GM12878 (cell line): ENCODE measurements around the gene FRS3. TPM values are rescaled to one million over a fixed set of nuclear protein-coding genes. Genes with fewer than 3 reads are reported as not detected.

Experiments used
- BCL11A ChIP-seq: IDR thresholded peaks from 2 replicates; pipeline ENCODE4 v1.6.1; 2011; ENCODE audit warnings: low read depth, low read length
- DPF2 ChIP-seq: fragments of 450-650 bp; IDR thresholded peaks from 2 replicates; pipeline ENCODE4 v1.6.1; 2017; ENCODE audit warnings: mild to moderate bottlenecking
- EP300 ChIP-seq, 2 experiments: fragments of 150-350 bp in 1 of 2; IDR thresholded peaks; 2 replicates each; pipeline ENCODE4 v1.6.1; 2011 to 2012; ENCODE audit warnings: low read depth in 2 of 2, low read length in 2 of 2, borderline replicate concordance in 1 of 2, improper control_type of control experiment in 1 of 2, inconsistent platforms in 1 of 2; ENCODE audit not compliant: control insufficient read depth in 1 of 2
- FOXK2 ChIP-seq: fragments of 450-650 bp; IDR thresholded peaks from 2 replicates; pipeline ENCODE4 v1.6.1; 2017; ENCODE audit warnings: mild to moderate bottlenecking, moderate library complexity
- LARP7 ChIP-seq: fragments of 450-650 bp; IDR thresholded peaks from 2 replicates; pipeline ENCODE4 v1.6.1; 2017; ENCODE audit warnings: mild to moderate bottlenecking
- NFYA ChIP-seq: IDR thresholded peaks from 2 replicates; pipeline ENCODE4 v1.6.1; 2011; ENCODE audit warnings: low read depth, mild to moderate bottlenecking, low read length, improper control_type of control experiment, borderline replicate concordance
- NFYB ChIP-seq: IDR thresholded peaks from 2 replicates; pipeline ENCODE4 v1.6.1; 2011; ENCODE audit warnings: low read depth, mild to moderate bottlenecking, low read length, improper control_type of control experiment, moderate library complexity; ENCODE audit not compliant: insufficient read depth
- NR2F1 ChIP-seq: fragments of 450-650 bp; conservative IDR thresholded peaks from 2 replicates; pipeline ENCODE4 v1.6.1; 2017; ENCODE audit warnings: mild to moderate bottlenecking
- PAX8 ChIP-seq: fragments of 450-650 bp; IDR thresholded peaks from 2 replicates; pipeline ENCODE4 v1.6.1; 2017; ENCODE audit warnings: mild to moderate bottlenecking, moderate library complexity
- PML ChIP-seq: IDR thresholded peaks from 2 replicates; pipeline ENCODE4 v1.6.1; 2012; ENCODE audit warnings: low read length, inconsistent platforms
- POLR2AphosphoS5 ChIP-seq: IDR thresholded peaks from 2 replicates; pipeline ENCODE4 v1.6.1; 2011; ENCODE audit warnings: mild to moderate bottlenecking, low read length, inconsistent platforms
- SKIL ChIP-seq: fragments of 450-650 bp; IDR thresholded peaks from 2 replicates; pipeline ENCODE4 v1.6.1; 2017; ENCODE audit warnings: mild to moderate bottlenecking, low read depth, inconsistent platforms; ENCODE audit not compliant: poor library complexity, severe bottlenecking
- TCF7 ChIP-seq: IDR thresholded peaks from 2 replicates; pipeline ENCODE4 v1.6.1; 2014; ENCODE audit warnings: antibody characterized with exemption, borderline replicate concordance
- ZBTB4 ChIP-seq: fragments of 450-650 bp; formaldehyde crosslinking; IDR thresholded peaks from 2 replicates; pipeline ENCODE4 v1.4.0; 2022; ENCODE audit warnings: mild to moderate bottlenecking, moderate library complexity
- polyA plus RNA-seq, 11 experiments: library from polyadenylated mRNA; depleted of rRNA in 4 of 11; unstranded in 6 of 11; stranded (reverse) in 5 of 11; fragments of >200 nt; fragmentation: Nextera tagmentation in 4 of 11; fragmentation: Illumina TruSeq in 1 of 11; extraction: Ambion mirVana in 4 of 11; extraction: Trizol in 1 of 11; gene quantifications; 1 replicate in 1 of 11; 2 replicates in 10 of 11; pipeline versions ENCODE4 v1.2.1 to v1.2.3, GENCODE V29; 2011 to 2016; ENCODE audit warnings: inconsistent platforms in 2 of 11, missing spikeins in 2 of 11, low read depth in 1 of 11
- total RNA-seq, 4 experiments: library from RNA; depleted of rRNA in 3 of 4; stranded (reverse); fragments of >200 nt in 3 of 4; fragmentation: Illumina TruSeq in 1 of 4; extraction: Trizol in 1 of 4; gene quantifications; 2 replicates each; pipeline versions ENCODE4 v1.2.1 to v1.2.3, GENCODE V29; 2013 to 2021

The FRS3 gene
- total and polyA plus RNA-seq, 10 of the 15 experiments (the other 5 are each of a cell fraction or from before 2014, with no cell fraction given), result 0.05 to 3.4 (median 1.5) TPM

GRCh38 chr6:41733707-41734665 lies 45.7 kb downstream of the FRS3 start (continued):
- no peak for TF ChIP-seq BCL11A
- TF ChIP-seq NFYB, result 0 out of 2 replicates have a peak, but pooled peaks have one; percentile 39
- TF ChIP-seq DPF2, result peak; percentile 32
- TF ChIP-seq ZBTB4 (CRISPR knock-in tag), result no peak
- TF ChIP-seq TCF7, result no peak
- TF ChIP-seq FOXK2, result no peak
- peak; percentile 25 for TF ChIP-seq NR2F1
- TF ChIP-seq SKIL, result no peak
- TF ChIP-seq POLR2AphosphoS5, result peak; percentile 70; the same call in 1 of the 2 replicates
- TF ChIP-seq PML, result no peak
- no peak for TF ChIP-seq PAX8
- TF ChIP-seq NFYA, result no peak
- TF ChIP-seq EP300 (IDR thresholded peaks at IDR 0.05; ENCODE audit: borderline replicate concordance in 1 of 2, control insufficient read depth in 1 of 2, low read depth in 2 of 2, low read length in 2 of 2), result no peak; a peak in 1 of 4 replicates
- peak; percentile 55; the same call in 1 of the 2 replicates for TF ChIP-seq LARP7
